Measurements from ENCODE around the gene UCN2.

- TF ChIP-seq MAX (IDR thresholded peaks at IDR 0.05; ENCODE audit: insufficient read depth, insufficient read length) (no peak), CTCF (IDR thresholded peaks at IDR 0.05; ENCODE audit: extremely low read depth in 1 of 2, insufficient read depth in 1 of 2, low read depth in 1 of 2, low read length in 2 of 2) (no peak), GATA2 (IDR thresholded peaks at IDR 0.05; ENCODE audit: insufficient read depth, insufficient read length, low read depth, low read length) (no peak), EZH2 (IDR thresholded peaks at IDR 0.05; ENCODE audit: borderline replicate concordance, low read depth, low read length, severe bottlenecking) (no peak)
Observed at GRCh38 chr3:48593337-48593736, 29.8 kb upstream of the UCN2 start.
